Parathyroid adenoma (tissue), 2 donors: ENCODE data around the gene WBP11.

Source experiments
- H2AFZ ChIP-seq: fragments of 300-600 bp; sonication (generic); one replicate; pipeline ENCODE4 v1.7.0; 2017; ENCODE audit warnings: antibody characterized with exemption, mild to moderate bottlenecking
- H3K27ac ChIP-seq: fragments of 300-600 bp; sonication (generic); one replicate; pipeline ENCODE4 v1.7.0; 2017
- H3K27me3 ChIP-seq: fragments of 300-600 bp; sonication (generic); one replicate; pipeline ENCODE4 v1.7.0; 2017; ENCODE audit warnings: low read length; ENCODE audit not compliant: control insufficient read depth, insufficient read depth
- H3K36me3 ChIP-seq: fragments of 300-600 bp; sonication (generic); one replicate; pipeline ENCODE4 v1.7.0; 2017; ENCODE audit warnings: low read length; ENCODE audit not compliant: control insufficient read depth, insufficient read depth
- H3K4me1 ChIP-seq: fragments of 300-600 bp; sonication (generic); one replicate; pipeline ENCODE4 v1.7.0; 2017; ENCODE audit warnings: control low read depth
- H3K4me2 ChIP-seq: fragments of 300-600 bp; sonication (generic); one replicate; pipeline ENCODE4 v1.7.0; 2017; ENCODE audit warnings: low read length
- H3K4me3 ChIP-seq: fragments of 300-600 bp; sonication (generic); one replicate; pipeline ENCODE4 v1.7.0; 2017; ENCODE audit warnings: low read depth, low read length
- H3K79me2 ChIP-seq: fragments of 300-600 bp; sonication (generic); one replicate; pipeline ENCODE4 v1.7.0; 2017; ENCODE audit warnings: control low read depth
- H3K9ac ChIP-seq: fragments of 300-600 bp; sonication (generic); one replicate; pipeline ENCODE4 v1.7.0; 2017; ENCODE audit warnings: mild to moderate bottlenecking
- H3K9me3 ChIP-seq: fragments of 300-600 bp; sonication (generic); one replicate; pipeline ENCODE4 v1.7.0; 2017; ENCODE audit warnings: low read length; ENCODE audit not compliant: control insufficient read depth
- TF ChIP-seq, protein P1 (sequence below): fragments of 300-600 bp; sonication (generic); IDR thresholded peaks from one replicate; pipeline ENCODE4 v1.7.0; 2017; ENCODE audit warnings: antibody characterized with exemption, mild to moderate bottlenecking
- donor health status: primary hyperparathyroidism.

Gene WBP11

DNA sequence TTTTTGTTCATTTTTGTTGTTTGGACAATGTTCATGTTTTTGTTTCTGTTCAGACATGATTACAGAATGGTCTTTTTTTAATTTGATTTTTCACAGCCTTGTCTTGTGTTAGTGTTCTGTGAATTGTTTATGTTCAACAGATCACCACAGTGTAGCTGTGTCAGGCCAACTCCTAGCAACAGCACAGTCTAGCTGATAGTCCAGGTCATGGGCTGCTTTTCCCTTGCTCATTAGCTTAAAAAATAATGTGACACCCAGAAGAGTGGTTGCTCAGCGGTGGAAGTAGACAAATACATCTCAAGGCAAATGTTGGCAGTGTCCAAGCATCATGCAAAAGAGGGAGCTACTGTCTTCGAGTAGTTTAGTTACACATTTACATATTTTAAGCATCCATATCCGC lies 22.4 kb downstream of the WBP11 start:
- no peaks in the 10 kb centered on the region for H3K27me3 ChIP-seq
- H3K4me2 ChIP-seq = no peak overlapping the region
- no peak overlapping the region for H2AFZ ChIP-seq
- H3K9ac ChIP-seq = no peak overlapping the region
- no peak overlapping the region for H3K4me3 ChIP-seq
- H3K9me3 ChIP-seq = no peaks in the 10 kb centered on the region
- H3K27ac ChIP-seq = no peak overlapping the region
- TF ChIP-seq, protein P1, sequence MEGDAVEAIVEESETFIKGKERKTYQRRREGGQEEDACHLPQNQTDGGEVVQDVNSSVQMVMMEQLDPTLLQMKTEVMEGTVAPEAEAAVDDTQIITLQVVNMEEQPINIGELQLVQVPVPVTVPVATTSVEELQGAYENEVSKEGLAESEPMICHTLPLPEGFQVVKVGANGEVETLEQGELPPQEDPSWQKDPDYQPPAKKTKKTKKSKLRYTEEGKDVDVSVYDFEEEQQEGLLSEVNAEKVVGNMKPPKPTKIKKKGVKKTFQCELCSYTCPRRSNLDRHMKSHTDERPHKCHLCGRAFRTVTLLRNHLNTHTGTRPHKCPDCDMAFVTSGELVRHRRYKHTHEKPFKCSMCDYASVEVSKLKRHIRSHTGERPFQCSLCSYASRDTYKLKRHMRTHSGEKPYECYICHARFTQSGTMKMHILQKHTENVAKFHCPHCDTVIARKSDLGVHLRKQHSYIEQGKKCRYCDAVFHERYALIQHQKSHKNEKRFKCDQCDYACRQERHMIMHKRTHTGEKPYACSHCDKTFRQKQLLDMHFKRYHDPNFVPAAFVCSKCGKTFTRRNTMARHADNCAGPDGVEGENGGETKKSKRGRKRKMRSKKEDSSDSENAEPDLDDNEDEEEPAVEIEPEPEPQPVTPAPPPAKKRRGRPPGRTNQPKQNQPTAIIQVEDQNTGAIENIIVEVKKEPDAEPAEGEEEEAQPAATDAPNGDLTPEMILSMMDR = no peak
- no peaks in the 10 kb centered on the region for H3K36me3 ChIP-seq
- peaks cover 7% of the 10 kb centered on the region for H3K4me1 ChIP-seq
- H3K79me2 ChIP-seq = no peaks in the 10 kb centered on the region

DNA sequence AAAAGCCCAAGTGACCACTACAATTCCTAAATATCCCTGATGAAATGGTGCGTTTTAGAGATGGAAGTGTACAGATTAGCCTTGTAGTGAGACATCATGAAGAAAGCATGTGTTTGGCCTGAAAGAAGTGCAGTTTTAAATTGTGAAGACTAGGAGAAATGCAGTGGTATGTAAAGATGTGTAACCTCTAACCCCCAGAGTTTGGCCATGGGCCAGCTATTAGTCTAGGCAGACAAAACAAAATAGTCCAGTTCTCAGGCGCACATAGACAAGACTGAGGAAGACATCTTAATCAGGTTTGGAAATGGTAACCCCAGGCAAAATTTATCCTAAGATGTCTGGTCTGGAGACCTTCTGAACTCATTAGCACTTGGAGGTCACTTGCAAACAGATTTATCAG lies 23.4 kb downstream of the WBP11 start:
- Histone ChIP-seq H3K79me2 (no peaks in the 10 kb centered on the region), H3K9ac (no peak overlapping the region), H2AFZ (peak overlapping the region; percentile 53), H3K4me1 (peaks cover 9% of the 10 kb centered on the region), H3K4me3 (no peak overlapping the region), H3K27ac (no peak overlapping the region), H3K4me2 (no peak overlapping the region), H3K27me3 (no peaks in the 10 kb centered on the region), H3K9me3 (no peaks in the 10 kb centered on the region), H3K36me3 (no peaks in the 10 kb centered on the region)
- TF ChIP-seq, protein P1 = no peak

- no peak overlapping the region for H3K27ac ChIP-seq
- no peak overlapping the region for H3K4me3 ChIP-seq
Observed at GRCh38 chr12:14777271-14777670, 26.0 kb downstream of the WBP11 start.

DNA sequence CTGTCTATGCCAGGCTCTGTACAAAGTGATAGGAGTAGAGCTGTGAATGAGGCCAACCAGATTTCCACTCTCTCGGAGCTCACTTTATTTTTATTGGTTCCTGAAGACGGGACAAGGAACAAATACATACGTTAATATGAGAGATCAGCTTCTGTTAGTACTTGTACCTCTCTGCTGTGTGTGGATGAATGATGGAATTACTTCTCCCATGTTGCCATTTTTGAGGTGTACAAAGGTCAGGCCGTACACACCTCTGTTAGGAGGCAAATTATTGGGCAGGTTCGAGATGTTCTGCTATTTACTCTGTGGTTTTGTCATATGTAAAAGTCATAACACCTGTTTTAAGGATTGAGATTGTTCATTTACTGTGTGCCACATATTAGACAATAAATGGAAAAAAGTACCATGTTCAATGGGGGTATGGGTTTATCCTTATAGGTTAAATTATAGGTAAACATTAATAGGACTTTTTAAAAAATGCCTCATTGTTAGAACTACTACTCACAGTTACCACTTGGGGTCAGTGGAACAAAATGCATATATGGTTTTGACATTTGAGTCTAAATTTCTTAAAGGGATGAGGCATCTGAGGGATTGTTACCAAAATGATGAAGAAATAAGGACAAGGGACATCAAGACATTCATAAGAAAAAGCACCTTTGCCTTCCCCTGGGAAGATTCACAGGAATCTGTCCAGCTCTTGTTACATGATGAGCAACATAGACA lies 26.9 kb downstream of the WBP11 start:
- Histone ChIP-seq H3K4me2 (no peak overlapping the region), H3K9ac (no peak overlapping the region), H3K4me3 (no peak overlapping the region), H3K27me3 (no peaks in the 10 kb centered on the region), H3K79me2 (no peaks in the 10 kb centered on the region), H3K36me3 (no peaks in the 10 kb centered on the region), H3K27ac (peak overlapping the region; percentile 96), H3K4me1 (peaks cover 12% of the 10 kb centered on the region), H3K9me3 (no peaks in the 10 kb centered on the region), H2AFZ (no peak overlapping the region)
- TF ChIP-seq, protein P1 = no peak

More at GRCh38 chr12:14777271-14777670, 26.0 kb downstream of the WBP11 start:
- peaks cover 12% of the 10 kb centered on the region for H3K4me1 ChIP-seq
- TF ChIP-seq, protein P1 = no peak
- no peaks in the 10 kb centered on the region for H3K27me3 ChIP-seq
- H3K9ac ChIP-seq = no peak overlapping the region
- H3K79me2 ChIP-seq = no peaks in the 10 kb centered on the region
- no peaks in the 10 kb centered on the region for H3K36me3 ChIP-seq
- H3K9me3 ChIP-seq = no peaks in the 10 kb centered on the region
- no peak overlapping the region for H2AFZ ChIP-seq
- no peak overlapping the region for H3K4me2 ChIP-seq

DNA sequence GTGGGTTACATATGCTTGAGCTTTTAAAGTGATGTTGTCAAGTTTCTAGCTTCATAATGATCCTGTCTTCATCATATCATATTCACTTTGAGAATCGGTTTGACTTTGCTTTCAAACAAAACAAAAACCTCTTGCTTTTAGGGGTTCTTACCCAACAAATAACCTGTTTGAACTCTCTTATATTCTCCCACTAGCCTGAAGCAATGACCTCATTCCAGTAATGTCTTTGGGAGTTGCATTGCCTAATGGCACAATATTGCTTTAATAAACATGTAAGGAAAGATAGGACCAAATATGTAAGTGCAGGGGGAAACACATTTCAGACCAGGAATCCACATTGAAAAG lies 27.7 kb downstream of the WBP11 start:
- Histone ChIP-seq H3K36me3 (no peaks in the 10 kb centered on the region), H3K27ac (peak overlapping the region; percentile 96), H2AFZ (peak overlapping the region; percentile 96), H3K4me3 (peak overlapping the region; percentile 83), H3K9me3 (no peaks in the 10 kb centered on the region), H3K4me2 (peak overlapping the region; percentile 79), H3K4me1 (peaks cover 12% of the 10 kb centered on the region), H3K79me2 (no peaks in the 10 kb centered on the region), H3K27me3 (no peaks in the 10 kb centered on the region), H3K9ac (no peak overlapping the region)
- TF ChIP-seq, protein P1 = no peak
